HT-29 (cell line): Measurements from ENCODE around the gene NDC80. TPM values are rescaled to one million over a fixed set of nuclear protein-coding genes. Genes with fewer than 3 reads are reported as not detected.

Experiments used
- small RNA-seq: library from RNA; depleted of rRNA; stranded (forward); fragments of <200 nt; gene quantifications from one replicate; pipeline ENCODE3, GENCODE V24; 2014
- total RNA-seq: library from RNA; depleted of rRNA; stranded (reverse); fragments of >200 nt; shearing (Covaris generic); gene quantifications from 2 replicates; pipeline ENCODE4 v1.2.3, GENCODE V29; 2014; rRNA removed

NDC80 gene
- total RNA-seq, 1 experiment from 2014 or later = 19.4 TPM

Small RNAs within 50 kb of the gene (small RNA-seq; reads per million reads assigned to genes)
- gene RF00019 = not detected
- not detected for gene RF01233
- gene RNU6-340P = not detected

Other genes starting within 250 kb of the NDC80 start
- 4.4 and 5.1 TPM in 2 replicates for gene METTL4, start 52 bp upstream of the NDC80 start, total RNA-seq
- 34.4 and 35.1 TPM in 2 replicates for gene SMCHD1, start 84.2 kb downstream of the NDC80 start, total RNA-seq